GM19023 (cell line): ENCODE results near the gene C10orf95.

Experiments
- ATAC-seq: cut with Tn5 transposase; IDR thresholded peaks from one replicate; pipeline ENCODE4 v1.9.1; 2021; ENCODE audit warnings: mild to moderate bottlenecking, moderate library complexity; ENCODE audit not compliant: unreplicated experiment

The C10orf95 gene

GRCh38 chr10:102435529-102436233, 15.7 kb downstream of the C10orf95 start:
- ATAC-seq: no peak

GRCh38 chr10:102435133-102435497, 16.2 kb downstream of the C10orf95 start:
- ATAC-seq: no peak

- no peak for ATAC-seq
These were observed 16.8 kb downstream of the C10orf95 start for GRCh38 chr10:102434394-102435132.

GRCh38 chr10:102433619-102434046, 17.7 kb downstream of the C10orf95 start:
- ATAC-seq: no peak

GRCh38 chr10:102432162-102432950, 19.0 kb downstream of the C10orf95 start, which contains the start of gene CUEDC2:
Gene CUEDC2, minus strand, starts transcription at chr10:102432574. Its CDS starts 7,386 bp downstream, at chr10:102425188.
- ATAC-seq: peak; percentile 90

- no peak for ATAC-seq
These were observed 19.8 kb downstream of the C10orf95 start for GRCh38 chr10:102431452-102432124.

- no peak for ATAC-seq
These were observed 21.9 kb downstream of the C10orf95 start for GRCh38 chr10:102429468-102429867.

- ATAC-seq: no peak
These were observed 24.5 kb downstream of the C10orf95 start for GRCh38 chr10:102426803-102427287.

GRCh38 chr10:102425444-102425843, 25.9 kb downstream of the C10orf95 start:
- no peak for ATAC-seq

- no peak for ATAC-seq
These were observed 26.4 kb downstream of the C10orf95 start for GRCh38 chr10:102424916-102425315.

GRCh38 chr10:102424145-102424544, 27.2 kb downstream of the C10orf95 start:
- ATAC-seq: no peak

GRCh38 chr10:102423372-102423968, 27.9 kb downstream of the C10orf95 start:
- ATAC-seq: no peak

GRCh38 chr10:102422545-102423129, 28.7 kb downstream of the C10orf95 start:
- ATAC-seq: no peak

GRCh38 chr10:102421757-102422512, 29.4 kb downstream of the C10orf95 start:
- peak; percentile 1 for ATAC-seq

- ATAC-seq: peak; percentile 2
These were observed 29.9 kb downstream of the C10orf95 start for GRCh38 chr10:102421507-102421756.

- peak; percentile 76 for ATAC-seq
These were observed 30.4 kb downstream of the C10orf95 start, which contains the start of gene FBXL15 for GRCh38 chr10:102420714-102421506. Gene FBXL15, plus strand, starts transcription at chr10:102420836. Its CDS starts 294 bp downstream, at chr10:102421130.

GRCh38 chr10:102420181-102420713, 31.1 kb downstream of the C10orf95 start:
- ATAC-seq: no peak
